Neural crest cell (in vitro differentiated cells): ENCODE data around the gene FAT1. TPM values are rescaled to one million over a fixed set of nuclear protein-coding genes. Genes with fewer than 3 reads are reported as not detected.

Experiments
- DNase-seq: peaks from one replicate; pipeline ENCODE4 v3.0.0; 2021; ENCODE audit warnings: low read depth, mixed read lengths, low spot score
- H3K27ac Mint-ChIP-seq: one replicate; pipeline ENCODE4 v1.8.0; 2021; ENCODE audit warnings: mild to moderate bottlenecking, mixed read lengths; ENCODE audit not compliant: unreplicated experiment
- H3K27me3 Mint-ChIP-seq: 2 replicates; pipeline ENCODE4 v1.8.0; 2021; ENCODE audit warnings: low read depth, mild to moderate bottlenecking, mixed read lengths
- H3K36me3 Mint-ChIP-seq: 2 replicates; pipeline ENCODE4 v1.8.0; 2021; ENCODE audit warnings: low read depth, mild to moderate bottlenecking, mixed read lengths
- H3K4me1 Mint-ChIP-seq: 2 replicates; pipeline ENCODE4 v1.8.0; 2021; ENCODE audit warnings: mixed read lengths
- H3K4me3 Mint-ChIP-seq: one replicate; pipeline ENCODE4 v1.8.0; 2021; ENCODE audit warnings: mild to moderate bottlenecking, mixed read lengths
- H3K9me3 Mint-ChIP-seq: 2 replicates; pipeline ENCODE4 v1.8.0; 2021; ENCODE audit warnings: mixed read lengths
- CTCF ChIP-seq: fragments of 200-600 bp; sonication (generic); conservative IDR thresholded peaks from 2 replicates; pipeline ENCODE4 v1.5.0; 2021; ENCODE audit warnings: antibody characterized with exemption, mild to moderate bottlenecking
- total RNA-seq: library from RNA; stranded (reverse); gene quantifications from 2 replicates; pipeline ENCODE4 v1.2.1, GENCODE V29; 2021

FAT1 gene
- total RNA-seq, 1 donor from 2014 or later: 130 TPM

- Mint-ChIP-seq H3K4me1 (peaks cover 53% of the 10 kb centered on the region), H3K27me3 (no peaks in the 10 kb centered on the region), H3K36me3 (peaks cover 2% of the 10 kb centered on the region), H3K9me3 (no peaks in the 10 kb centered on the region), H3K27ac (no peak overlapping the region), H3K4me3 (no peak overlapping the region)
- DNase-seq: no peak
- no peak for TF ChIP-seq CTCF
These were observed 36.4 kb downstream of the FAT1 start for GRCh38 chr4:186687265-186687664.

- no peak for TF ChIP-seq CTCF
- peaks cover 4% of the 10 kb centered on the region for H3K36me3 Mint-ChIP-seq
- H3K4me1 Mint-ChIP-seq: peaks cover 53% of the 10 kb centered on the region
- H3K9me3 Mint-ChIP-seq: no peaks in the 10 kb centered on the region
- no peak overlapping the region for H3K27ac Mint-ChIP-seq
- no peak overlapping the region for H3K4me3 Mint-ChIP-seq
- DNase-seq: no peak
- H3K27me3 Mint-ChIP-seq: no peaks in the 10 kb centered on the region
These were observed 37.9 kb downstream of the FAT1 start for GRCh38 chr4:186685767-186686183.

- Mint-ChIP-seq H3K4me3 (peak overlapping the region; percentile 23), H3K36me3 (peaks cover 9% of the 10 kb centered on the region), H3K27me3 (no peaks in the 10 kb centered on the region), H3K9me3 (no peaks in the 10 kb centered on the region), H3K27ac (no peak overlapping the region), H3K4me1 (peaks cover 52% of the 10 kb centered on the region)
- no peak for DNase-seq
- TF ChIP-seq CTCF: no peak
These were observed 38.8 kb downstream of the FAT1 start for GRCh38 chr4:186684889-186685309.

- H3K27ac Mint-ChIP-seq: no peak overlapping the region
- TF ChIP-seq CTCF: no peak
- H3K4me1 Mint-ChIP-seq: peaks cover 45% of the 10 kb centered on the region
- H3K36me3 Mint-ChIP-seq: peaks cover 9% of the 10 kb centered on the region
- H3K27me3 Mint-ChIP-seq: no peaks in the 10 kb centered on the region
- DNase-seq: no peak
- no peaks in the 10 kb centered on the region for H3K9me3 Mint-ChIP-seq
- no peak overlapping the region for H3K4me3 Mint-ChIP-seq
These were observed 39.4 kb downstream of the FAT1 start for GRCh38 chr4:186684220-186684619.

GRCh38 chr4:186680641-186681040, 43.0 kb downstream of the FAT1 start:
- Mint-ChIP-seq H3K4me3 (no peak overlapping the region), H3K36me3 (peaks cover 9% of the 10 kb centered on the region), H3K27me3 (no peaks in the 10 kb centered on the region), H3K4me1 (peaks cover 24% of the 10 kb centered on the region), H3K9me3 (no peaks in the 10 kb centered on the region), H3K27ac (no peak overlapping the region)
- TF ChIP-seq CTCF: no peak
- DNase-seq: no peak
